Ureter (tissue), 1 donor: ENCODE data around the gene TMED9. TPM values are rescaled to one million over a fixed set of nuclear protein-coding genes. Genes with fewer than 3 reads are reported as not detected.

Source experiments
- total RNA-seq: library from RNA; stranded (reverse); gene quantifications from one replicate; pipeline ENCODE4 v1.2.4, GENCODE V29; 2023
- donor health status: DM: yes; HTN: yes; CAD: no.

The TMED9 gene
- total RNA-seq, 1 donor from 2014 or later = 137 TPM

Other genes starting within 250 kb of the TMED9 start
- 129 TPM for gene LMAN2, start 240.5 kb upstream of the TMED9 start, total RNA-seq
- gene RGS14, start 234.3 kb upstream of the TMED9 start, total RNA-seq = 17.3 TPM
- not detected for gene SLC34A1, start 207.8 kb upstream of the TMED9 start, total RNA-seq
- gene PFN3, start 191.5 kb upstream of the TMED9 start, total RNA-seq = not detected
- 1.3 TPM for gene F12, start 182.6 kb upstream of the TMED9 start, total RNA-seq
- gene GRK6, start 165.5 kb upstream of the TMED9 start, total RNA-seq = 30.8 TPM
- gene PRR7, start 145.4 kb upstream of the TMED9 start, total RNA-seq = 2.6 TPM
- gene DBN1, start 118.6 kb upstream of the TMED9 start, total RNA-seq = 41.5 TPM
- gene PDLIM7, start 94.6 kb upstream of the TMED9 start, total RNA-seq = 218 TPM
- gene DOK3, start 82.4 kb upstream of the TMED9 start, total RNA-seq = 7.9 TPM
- 89.1 TPM for gene DDX41, start 75.2 kb upstream of the TMED9 start, total RNA-seq
- 76.0 TPM for gene FAM193B, start 37.6 kb upstream of the TMED9 start, total RNA-seq
- 45.7 TPM for gene B4GALT7, start 7.9 kb downstream of the TMED9 start, total RNA-seq
- gene FAM153A, start 190.7 kb downstream of the TMED9 start, total RNA-seq = 35.5 TPM